Testis (tissue), 2 donors: ENCODE data around the gene ZMYND19.
A peak's percentile ranks its signal among the peaks of the same experiment; 100 is the strongest.

Experiments
- POLR2A ChIP-seq: fragments of 450-650 bp; IDR thresholded peaks from one replicate; pipeline ENCODE4 v1.6.1; 2017; ENCODE audit warnings: antibody characterized with exemption, mild to moderate bottlenecking, moderate library complexity
- TF ChIP-seq, protein P1 (sequence below), 3 experiments: fragments of 450-650 bp in 2 of 3; fragments of 200-600 bp in 1 of 3; sonication (generic) in 1 of 3; IDR thresholded peaks; one replicate each; pipeline ENCODE4 v1.5.1; 2016 to 2019; ENCODE audit warnings: antibody characterized with exemption in 3 of 3, mild to moderate bottlenecking in 2 of 3, moderate library complexity in 1 of 3

DNA sequence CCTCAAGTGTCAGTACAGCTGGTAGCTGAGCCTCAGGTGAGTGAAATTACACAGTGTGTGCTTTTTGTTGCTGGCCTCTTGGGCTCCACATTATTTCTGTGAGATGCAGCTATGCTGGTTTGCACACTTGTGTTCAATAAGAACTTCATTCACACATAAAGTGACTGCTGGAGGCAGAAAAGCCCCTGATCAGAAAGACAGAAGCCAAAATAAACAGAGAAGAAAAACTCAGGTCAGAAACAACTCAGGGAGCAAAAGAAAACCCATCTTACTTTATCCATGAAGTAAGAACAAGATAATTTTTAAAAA is 55.2 kb downstream of the ZMYND19 start:
- TF ChIP-seq POLR2A: no peak
- TF ChIP-seq, protein P1, sequence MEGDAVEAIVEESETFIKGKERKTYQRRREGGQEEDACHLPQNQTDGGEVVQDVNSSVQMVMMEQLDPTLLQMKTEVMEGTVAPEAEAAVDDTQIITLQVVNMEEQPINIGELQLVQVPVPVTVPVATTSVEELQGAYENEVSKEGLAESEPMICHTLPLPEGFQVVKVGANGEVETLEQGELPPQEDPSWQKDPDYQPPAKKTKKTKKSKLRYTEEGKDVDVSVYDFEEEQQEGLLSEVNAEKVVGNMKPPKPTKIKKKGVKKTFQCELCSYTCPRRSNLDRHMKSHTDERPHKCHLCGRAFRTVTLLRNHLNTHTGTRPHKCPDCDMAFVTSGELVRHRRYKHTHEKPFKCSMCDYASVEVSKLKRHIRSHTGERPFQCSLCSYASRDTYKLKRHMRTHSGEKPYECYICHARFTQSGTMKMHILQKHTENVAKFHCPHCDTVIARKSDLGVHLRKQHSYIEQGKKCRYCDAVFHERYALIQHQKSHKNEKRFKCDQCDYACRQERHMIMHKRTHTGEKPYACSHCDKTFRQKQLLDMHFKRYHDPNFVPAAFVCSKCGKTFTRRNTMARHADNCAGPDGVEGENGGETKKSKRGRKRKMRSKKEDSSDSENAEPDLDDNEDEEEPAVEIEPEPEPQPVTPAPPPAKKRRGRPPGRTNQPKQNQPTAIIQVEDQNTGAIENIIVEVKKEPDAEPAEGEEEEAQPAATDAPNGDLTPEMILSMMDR (IDR thresholded peaks at IDR 0.05): peak in 2 of 3 experiments; percentile 1 to 4
